GM10266 (cell line): ENCODE measurements around the gene GTPBP6.

Experiments
- DNase-seq: peaks from one replicate; pipeline ENCODE4 v3.0.0; 2012; ENCODE audit errors: extremely low spot score
- CTCF ChIP-seq: IDR thresholded peaks from 2 replicates; pipeline ENCODE4 v1.5.1; 2012; ENCODE audit warnings: mild to moderate bottlenecking, low read depth; ENCODE audit not compliant: control insufficient read depth, insufficient read depth; ENCODE audit errors: missing control alignments

GTPBP6 gene

GRCh38 chrX:300334-300733 is 18.3 kb downstream of the GTPBP6 start:
- TF ChIP-seq CTCF, result no peak
- DNase-seq, result no peak

- DNase-seq, result no peak
- TF ChIP-seq CTCF, result no peak
Observed at GRCh38 chrX:298993-299392, 19.6 kb downstream of the GTPBP6 start.

- DNase-seq, result no peak
- no peak for TF ChIP-seq CTCF
Observed at GRCh38 chrX:295136-295535, 23.5 kb downstream of the GTPBP6 start.

- DNase-seq, result no peak
Observed at GRCh38 chrX:292900-293897, 25.4 kb downstream of the GTPBP6 start.

GRCh38 chrX:291411-291901 is 27.1 kb downstream of the GTPBP6 start:
- TF ChIP-seq CTCF, result no peak
- DNase-seq, result no peak

More at GRCh38 chrX:292900-293897, 25.4 kb downstream of the GTPBP6 start:
- no peak for TF ChIP-seq CTCF

- DNase-seq, result no peak
- no peak for TF ChIP-seq CTCF
Observed at GRCh38 chrX:290476-291166, 28.0 kb downstream of the GTPBP6 start.

GRCh38 chrX:288561-288991 is 30.0 kb downstream of the GTPBP6 start:
- no peak for DNase-seq
- no peak for TF ChIP-seq CTCF
